ENCODE data around the gene SYNE4. TPM values are rescaled to one million over a fixed set of nuclear protein-coding genes. Genes with fewer than 3 reads are reported as not detected.
"Not testable (repeated sequence)": the region's sequence is repeated elsewhere in the genome, so short reads cannot be mapped to it uniquely, and the experiment has no call there.

SYNE4 gene
- total RNA-seq, 1 donor from 2014 or later: 2.3 TPM

DNA sequence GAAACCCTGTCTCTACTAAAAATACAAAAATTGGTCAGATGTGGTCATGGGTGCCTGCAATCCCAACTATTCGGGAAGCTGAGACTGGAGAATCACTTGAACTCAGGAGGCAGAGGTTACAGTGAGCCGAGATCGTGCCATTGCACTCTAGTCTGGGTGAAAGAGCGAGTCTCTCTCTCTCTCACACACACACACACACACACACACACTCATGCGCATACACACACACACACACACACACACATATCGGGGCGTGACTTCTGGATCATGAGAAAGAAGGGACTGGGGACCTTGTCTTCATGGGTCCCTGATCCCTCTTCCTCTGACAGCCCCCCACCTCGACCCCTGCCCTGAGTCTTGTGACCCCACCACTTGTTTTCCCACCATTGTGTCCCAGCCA is 25.4 kb downstream of the SYNE4 start:
- Histone ChIP-seq H3K4me1 (no peaks in the 10 kb centered on the region), H4K20me1 (ENCODE audit: low read depth) (no peaks in the 10 kb centered on the region), H3K9me3 (ENCODE audit: low read depth) (no peaks in the 10 kb centered on the region), H3K9ac (no peak overlapping the region), H2AFZ (replicated peaks) (no peak overlapping the region), H3K27me3 (peaks cover 74% of the 10 kb centered on the region), H3K36me3 (no peaks in the 10 kb centered on the region), H3K27ac (no peak overlapping the region), H3F3A (ENCODE audit: low read depth) (peaks cover 18% of the 10 kb centered on the region), H3K4me2 (no peak overlapping the region), H3K4me3 (no peak overlapping the region), H3K79me2 (ENCODE audit: low read depth) (no peaks in the 10 kb centered on the region)
- TF ChIP-seq EZH2 (IDR thresholded peaks at IDR 0.05): no peak
- TF ChIP-seq, protein P1, sequence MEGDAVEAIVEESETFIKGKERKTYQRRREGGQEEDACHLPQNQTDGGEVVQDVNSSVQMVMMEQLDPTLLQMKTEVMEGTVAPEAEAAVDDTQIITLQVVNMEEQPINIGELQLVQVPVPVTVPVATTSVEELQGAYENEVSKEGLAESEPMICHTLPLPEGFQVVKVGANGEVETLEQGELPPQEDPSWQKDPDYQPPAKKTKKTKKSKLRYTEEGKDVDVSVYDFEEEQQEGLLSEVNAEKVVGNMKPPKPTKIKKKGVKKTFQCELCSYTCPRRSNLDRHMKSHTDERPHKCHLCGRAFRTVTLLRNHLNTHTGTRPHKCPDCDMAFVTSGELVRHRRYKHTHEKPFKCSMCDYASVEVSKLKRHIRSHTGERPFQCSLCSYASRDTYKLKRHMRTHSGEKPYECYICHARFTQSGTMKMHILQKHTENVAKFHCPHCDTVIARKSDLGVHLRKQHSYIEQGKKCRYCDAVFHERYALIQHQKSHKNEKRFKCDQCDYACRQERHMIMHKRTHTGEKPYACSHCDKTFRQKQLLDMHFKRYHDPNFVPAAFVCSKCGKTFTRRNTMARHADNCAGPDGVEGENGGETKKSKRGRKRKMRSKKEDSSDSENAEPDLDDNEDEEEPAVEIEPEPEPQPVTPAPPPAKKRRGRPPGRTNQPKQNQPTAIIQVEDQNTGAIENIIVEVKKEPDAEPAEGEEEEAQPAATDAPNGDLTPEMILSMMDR (IDR thresholded peaks at IDR 0.05): no peak
- no peak for TF ChIP-seq EZH2phosphoT487 (IDR thresholded peaks at IDR 0.05)
- no peak for DNase-seq (ENCODE audit: low spot score)
- Mint-ChIP-seq H3K4me1 (peaks cover 3% of the 10 kb centered on the region), H3K4me3 (no peak overlapping the region), H3K27me3 (ENCODE audit: insufficient read depth, low read depth) (peaks cover 43% of the 10 kb centered on the region), H3K36me3 (no peaks in the 10 kb centered on the region), H3K27ac (no peak overlapping the region), H3K9me3 (no peaks in the 10 kb centered on the region)

DNA sequence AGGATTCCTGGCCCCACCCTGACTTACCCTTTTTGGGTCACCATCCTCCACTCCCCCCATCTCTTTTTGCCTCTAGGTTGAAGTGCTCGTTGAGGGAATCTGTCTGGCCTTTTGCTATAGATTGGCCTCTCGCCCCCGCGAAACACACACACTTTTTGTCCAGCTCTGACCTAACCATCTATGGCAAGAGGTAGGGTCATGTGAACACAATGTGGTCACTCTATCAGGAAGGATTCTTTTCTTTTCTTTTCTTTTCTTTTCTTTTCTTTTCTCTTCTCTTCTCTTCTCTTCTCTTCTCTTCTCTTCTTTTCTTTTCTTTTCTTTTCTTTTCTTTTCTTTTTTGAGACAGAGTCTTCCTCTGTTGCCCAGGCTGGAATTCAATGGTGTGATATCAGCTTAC is 27.6 kb downstream of the SYNE4 start:
- H3K4me3 ChIP-seq; H3K4me1 ChIP-seq; H3K27ac Mint-ChIP-seq; H3K9ac ChIP-seq; H2AFZ ChIP-seq (replicated peaks); DNase-seq (ENCODE audit: low spot score); H3K27ac ChIP-seq; H4K20me1 ChIP-seq (ENCODE audit: low read depth); H3K4me2 ChIP-seq; H3K9me3 ChIP-seq (ENCODE audit: low read depth); H3K9me3 Mint-ChIP-seq; H3K4me1 Mint-ChIP-seq; H3K79me2 ChIP-seq (ENCODE audit: low read depth); H3K36me3 Mint-ChIP-seq; H3K36me3 ChIP-seq; H3F3A ChIP-seq (ENCODE audit: low read depth): not testable (repeated sequence)
- H3K27me3 ChIP-seq: peaks cover 52% of the 10 kb centered on the region
- Mint-ChIP-seq H3K27me3 (ENCODE audit: insufficient read depth, low read depth) (peaks cover 37% of the 10 kb centered on the region), H3K4me3 (peak overlapping the region; percentile 42)

DNA sequence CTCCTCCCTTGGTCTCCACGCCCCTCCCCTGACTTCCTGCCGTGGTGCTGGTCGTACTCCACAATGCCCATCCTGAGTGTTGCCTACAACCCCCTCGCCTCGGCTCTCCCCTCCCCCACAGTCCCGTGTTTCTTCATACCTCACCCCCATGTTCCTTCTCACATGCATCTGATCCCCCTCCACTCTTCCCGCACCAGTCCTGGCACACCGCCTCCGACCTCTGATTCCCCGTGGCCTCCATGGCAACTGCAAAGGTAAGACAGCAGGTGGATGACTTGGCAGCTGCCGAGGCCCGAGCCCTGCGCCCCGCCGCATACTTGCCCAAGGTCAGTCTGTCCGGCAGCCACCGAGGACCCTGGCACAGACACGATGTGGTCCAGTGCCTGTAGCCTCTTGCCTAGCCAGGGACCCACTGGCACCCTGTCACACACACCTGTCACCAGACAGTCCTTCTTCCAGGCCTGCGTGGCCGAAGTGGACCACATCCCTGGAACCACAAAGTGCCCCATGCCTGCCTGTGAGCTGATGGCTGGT is 29.7 kb downstream of the SYNE4 start:
- Histone ChIP-seq H3K4me3 (no peak overlapping the region), H2AFZ (replicated peaks) (no peak overlapping the region), H3K79me2 (ENCODE audit: low read depth) (no peaks in the 10 kb centered on the region), H3K4me1 (no peaks in the 10 kb centered on the region), H3K9ac (no peak overlapping the region), H3K27me3 (peaks cover 36% of the 10 kb centered on the region), H3K4me2 (no peak overlapping the region), H3K9me3 (ENCODE audit: low read depth) (no peaks in the 10 kb centered on the region), H3K27ac (no peak overlapping the region), H4K20me1 (ENCODE audit: low read depth) (peaks cover 9% of the 10 kb centered on the region), H3K36me3 (no peaks in the 10 kb centered on the region), H3F3A (ENCODE audit: low read depth) (no peaks in the 10 kb centered on the region)
- no peak for TF ChIP-seq EZH2 (IDR thresholded peaks at IDR 0.05)
- TF ChIP-seq, protein P1 (IDR thresholded peaks at IDR 0.05): no peak
- H3K27ac Mint-ChIP-seq: no peak overlapping the region
- H3K4me3 Mint-ChIP-seq: no peak overlapping the region
- no peaks in the 10 kb centered on the region for H3K4me1 Mint-ChIP-seq
- no peak for DNase-seq (ENCODE audit: low spot score)
- no peaks in the 10 kb centered on the region for H3K36me3 Mint-ChIP-seq
- H3K9me3 Mint-ChIP-seq: no peaks in the 10 kb centered on the region
- peaks cover 23% of the 10 kb centered on the region for H3K27me3 Mint-ChIP-seq (ENCODE audit: insufficient read depth, low read depth)

DNA sequence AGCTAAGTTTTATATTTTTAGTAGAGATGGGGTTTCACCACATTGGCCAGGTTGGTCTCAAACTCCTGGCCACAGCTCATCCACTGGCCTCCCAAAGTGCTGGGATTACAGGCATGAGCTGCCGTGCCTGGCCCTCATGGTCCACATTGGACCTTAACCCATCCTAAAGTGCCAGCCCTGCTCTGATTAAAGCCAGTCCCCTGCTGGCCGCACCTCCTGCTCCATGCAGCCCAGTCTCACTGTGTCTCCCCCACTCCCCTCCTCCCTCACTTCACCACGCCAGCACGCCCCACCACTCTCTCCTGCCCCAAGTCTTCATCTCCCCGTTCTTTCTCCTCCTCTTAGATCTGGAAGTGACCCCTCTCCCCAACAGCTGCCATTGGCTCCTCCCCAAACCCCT is 30.3 kb downstream of the SYNE4 start:
- Histone ChIP-seq H3K79me2 (ENCODE audit: low read depth) (no peaks in the 10 kb centered on the region), H3K36me3 (no peaks in the 10 kb centered on the region), H3K27ac (no peak overlapping the region), H3K4me3 (no peak overlapping the region), H3K27me3 (peaks cover 30% of the 10 kb centered on the region), H3K9me3 (ENCODE audit: low read depth) (no peaks in the 10 kb centered on the region), H3K4me2 (no peak overlapping the region), H3F3A (ENCODE audit: low read depth) (no peaks in the 10 kb centered on the region), H3K9ac (no peak overlapping the region), H3K4me1 (no peaks in the 10 kb centered on the region), H2AFZ (replicated peaks) (no peak overlapping the region), H4K20me1 (ENCODE audit: low read depth) (peaks cover 9% of the 10 kb centered on the region)
- H3K36me3 Mint-ChIP-seq: no peaks in the 10 kb centered on the region
- H3K4me3 Mint-ChIP-seq: peak overlapping the region; percentile 27
- H3K27me3 Mint-ChIP-seq (ENCODE audit: insufficient read depth, low read depth): peaks cover 23% of the 10 kb centered on the region
- H3K9me3 Mint-ChIP-seq: no peaks in the 10 kb centered on the region
- no peak for TF ChIP-seq EZH2 (IDR thresholded peaks at IDR 0.05)
- TF ChIP-seq, protein P1 (IDR thresholded peaks at IDR 0.05): no peak
- TF ChIP-seq EZH2phosphoT487 (IDR thresholded peaks at IDR 0.05): no peak
- no peaks in the 10 kb centered on the region for H3K4me1 Mint-ChIP-seq
- no peak for DNase-seq (ENCODE audit: low spot score)
- no peak overlapping the region for H3K27ac Mint-ChIP-seq
